Measurements from ENCODE around the gene MCTP1.

Gene MCTP1

GRCh38 chr5:95241161-95241560, 43.7 kb downstream of the MCTP1 start:
- no peaks in the 10 kb centered on the region for H3K27me3 ChIP-seq (ENCODE audit: control insufficient read depth, insufficient read depth, low read length)
- H3K9me3 ChIP-seq (ENCODE audit: control insufficient read depth, low read length), result no peaks in the 10 kb centered on the region
- H3K4me3 ChIP-seq (ENCODE audit: low read length), result no peak overlapping the region
- H3K36me3 ChIP-seq (ENCODE audit: control insufficient read depth, insufficient read depth, low read length), result no peaks in the 10 kb centered on the region
- no peaks in the 10 kb centered on the region for H3K4me1 ChIP-seq (ENCODE audit: control insufficient read depth, insufficient read depth, low read length)
- H3K9ac ChIP-seq (ENCODE audit: low read length), result no peak overlapping the region

- Histone ChIP-seq H3K36me3 (ENCODE audit: control insufficient read depth, insufficient read depth, low read length) (no peaks in the 10 kb centered on the region), H3K27me3 (ENCODE audit: control insufficient read depth, insufficient read depth, low read length) (no peaks in the 10 kb centered on the region), H3K9ac (ENCODE audit: low read length) (no peak overlapping the region), H3K4me1 (ENCODE audit: control insufficient read depth, insufficient read depth, low read length) (no peaks in the 10 kb centered on the region), H3K9me3 (ENCODE audit: control insufficient read depth, low read length) (no peaks in the 10 kb centered on the region), H3K4me3 (ENCODE audit: low read length) (no peak overlapping the region)
Measured at GRCh38 chr5:95238560-95239325, 46.2 kb downstream of the MCTP1 start.

- Histone ChIP-seq H3K27me3 (ENCODE audit: control insufficient read depth, insufficient read depth, low read length) (no peaks in the 10 kb centered on the region), H3K4me3 (ENCODE audit: low read length) (no peak overlapping the region), H3K9me3 (ENCODE audit: control insufficient read depth, low read length) (no peaks in the 10 kb centered on the region), H3K4me1 (ENCODE audit: control insufficient read depth, insufficient read depth, low read length) (no peaks in the 10 kb centered on the region), H3K36me3 (ENCODE audit: control insufficient read depth, insufficient read depth, low read length) (no peaks in the 10 kb centered on the region), H3K9ac (ENCODE audit: low read length) (no peak overlapping the region)
Measured at GRCh38 chr5:95237324-95237723, 47.6 kb downstream of the MCTP1 start.

- no peak overlapping the region for H3K4me3 ChIP-seq (ENCODE audit: low read length)
- H3K9ac ChIP-seq (ENCODE audit: low read length), result no peak overlapping the region
- no peaks in the 10 kb centered on the region for H3K9me3 ChIP-seq (ENCODE audit: control insufficient read depth, low read length)
- no peaks in the 10 kb centered on the region for H3K27me3 ChIP-seq (ENCODE audit: control insufficient read depth, insufficient read depth, low read length)
- no peaks in the 10 kb centered on the region for H3K36me3 ChIP-seq (ENCODE audit: control insufficient read depth, insufficient read depth, low read length)
- no peaks in the 10 kb centered on the region for H3K4me1 ChIP-seq (ENCODE audit: control insufficient read depth, insufficient read depth, low read length)
Measured at GRCh38 chr5:95235439-95235982, 49.4 kb downstream of the MCTP1 start.

GRCh38 chr5:95229646-95230045, 55.2 kb downstream of the MCTP1 start:
- H3K4me3 ChIP-seq (ENCODE audit: low read length), result no peak overlapping the region
- no peak overlapping the region for H3K9ac ChIP-seq (ENCODE audit: low read length)
- no peaks in the 10 kb centered on the region for H3K36me3 ChIP-seq (ENCODE audit: control insufficient read depth, insufficient read depth, low read length)
- H3K4me1 ChIP-seq (ENCODE audit: control insufficient read depth, insufficient read depth, low read length), result no peaks in the 10 kb centered on the region
- H3K9me3 ChIP-seq (ENCODE audit: control insufficient read depth, low read length), result no peaks in the 10 kb centered on the region
- H3K27me3 ChIP-seq (ENCODE audit: control insufficient read depth, insufficient read depth, low read length), result no peaks in the 10 kb centered on the region

- H3K27me3 ChIP-seq (ENCODE audit: control insufficient read depth, insufficient read depth, low read length), result no peaks in the 10 kb centered on the region
- no peak overlapping the region for H3K9ac ChIP-seq (ENCODE audit: low read length)
- no peaks in the 10 kb centered on the region for H3K36me3 ChIP-seq (ENCODE audit: control insufficient read depth, insufficient read depth, low read length)
- H3K4me3 ChIP-seq (ENCODE audit: low read length), result no peak overlapping the region
- no peaks in the 10 kb centered on the region for H3K4me1 ChIP-seq (ENCODE audit: control insufficient read depth, insufficient read depth, low read length)
- H3K9me3 ChIP-seq (ENCODE audit: control insufficient read depth, low read length), result no peaks in the 10 kb centered on the region
Measured at GRCh38 chr5:95224701-95225459, 60.0 kb downstream of the MCTP1 start.

- Histone ChIP-seq H3K4me1 (ENCODE audit: control insufficient read depth, insufficient read depth, low read length) (no peaks in the 10 kb centered on the region), H3K36me3 (ENCODE audit: control insufficient read depth, insufficient read depth, low read length) (no peaks in the 10 kb centered on the region), H3K9ac (ENCODE audit: low read length) (no peak overlapping the region), H3K4me3 (ENCODE audit: low read length) (no peak overlapping the region), H3K9me3 (ENCODE audit: control insufficient read depth, low read length) (no peaks in the 10 kb centered on the region), H3K27me3 (ENCODE audit: control insufficient read depth, insufficient read depth, low read length) (no peaks in the 10 kb centered on the region)
Measured at GRCh38 chr5:95223566-95224258, 61.2 kb downstream of the MCTP1 start.

GRCh38 chr5:95222836-95223235, 62.1 kb downstream of the MCTP1 start:
- Histone ChIP-seq H3K4me1 (ENCODE audit: control insufficient read depth, insufficient read depth, low read length) (no peaks in the 10 kb centered on the region), H3K4me3 (ENCODE audit: low read length) (no peak overlapping the region), H3K27me3 (ENCODE audit: control insufficient read depth, insufficient read depth, low read length) (no peaks in the 10 kb centered on the region), H3K9ac (ENCODE audit: low read length) (no peak overlapping the region), H3K9me3 (ENCODE audit: control insufficient read depth, low read length) (no peaks in the 10 kb centered on the region), H3K36me3 (ENCODE audit: control insufficient read depth, insufficient read depth, low read length) (no peaks in the 10 kb centered on the region)

- Histone ChIP-seq H3K9ac (ENCODE audit: low read length) (no peak overlapping the region), H3K4me3 (ENCODE audit: low read length) (no peak overlapping the region), H3K36me3 (ENCODE audit: control insufficient read depth, insufficient read depth, low read length) (no peaks in the 10 kb centered on the region), H3K4me1 (ENCODE audit: control insufficient read depth, insufficient read depth, low read length) (no peaks in the 10 kb centered on the region), H3K9me3 (ENCODE audit: control insufficient read depth, low read length) (no peaks in the 10 kb centered on the region), H3K27me3 (ENCODE audit: control insufficient read depth, insufficient read depth, low read length) (no peaks in the 10 kb centered on the region)
Measured at GRCh38 chr5:95221234-95221633, 63.7 kb downstream of the MCTP1 start.

- no peak overlapping the region for H3K4me3 ChIP-seq (ENCODE audit: low read length)
- H3K27me3 ChIP-seq (ENCODE audit: control insufficient read depth, insufficient read depth, low read length), result no peaks in the 10 kb centered on the region
- H3K4me1 ChIP-seq (ENCODE audit: control insufficient read depth, insufficient read depth, low read length), result no peaks in the 10 kb centered on the region
- H3K36me3 ChIP-seq (ENCODE audit: control insufficient read depth, insufficient read depth, low read length), result no peaks in the 10 kb centered on the region
- H3K9ac ChIP-seq (ENCODE audit: low read length), result no peak overlapping the region
- no peaks in the 10 kb centered on the region for H3K9me3 ChIP-seq (ENCODE audit: control insufficient read depth, low read length)
Measured at GRCh38 chr5:95220381-95220780, 64.5 kb downstream of the MCTP1 start.

GRCh38 chr5:95219411-95219810, 65.5 kb downstream of the MCTP1 start:
- Histone ChIP-seq H3K9me3 (ENCODE audit: control insufficient read depth, low read length) (no peaks in the 10 kb centered on the region), H3K36me3 (ENCODE audit: control insufficient read depth, insufficient read depth, low read length) (no peaks in the 10 kb centered on the region), H3K4me3 (ENCODE audit: low read length) (no peak overlapping the region)

GRCh38 chr5:95217881-95218280, 67.0 kb downstream of the MCTP1 start:
- no peak overlapping the region for H3K9ac ChIP-seq (ENCODE audit: low read length)
- no peaks in the 10 kb centered on the region for H3K9me3 ChIP-seq (ENCODE audit: control insufficient read depth, low read length)
- no peaks in the 10 kb centered on the region for H3K4me1 ChIP-seq (ENCODE audit: control insufficient read depth, insufficient read depth, low read length)
- no peaks in the 10 kb centered on the region for H3K36me3 ChIP-seq (ENCODE audit: control insufficient read depth, insufficient read depth, low read length)
- no peaks in the 10 kb centered on the region for H3K27me3 ChIP-seq (ENCODE audit: control insufficient read depth, insufficient read depth, low read length)
- no peak overlapping the region for H3K4me3 ChIP-seq (ENCODE audit: low read length)

More at GRCh38 chr5:95219411-95219810, 65.5 kb downstream of the MCTP1 start:
- no peak overlapping the region for H3K9ac ChIP-seq (ENCODE audit: low read length)
- H3K4me1 ChIP-seq (ENCODE audit: control insufficient read depth, insufficient read depth, low read length), result no peaks in the 10 kb centered on the region
- H3K27me3 ChIP-seq (ENCODE audit: control insufficient read depth, insufficient read depth, low read length), result no peaks in the 10 kb centered on the region

Data from mucosa of stomach (tissue), 1 donor.